ENCODE results near the gene PPFIBP2. TPM values are rescaled to one million over a fixed set of nuclear protein-coding genes. Genes with fewer than 3 reads are reported as not detected.

Gene PPFIBP2
- polyA plus RNA-seq, 1 experiment = 20.6 TPM

- Histone ChIP-seq H3K4me3 (ENCODE audit: low read depth, low read length) (no peak overlapping the region), H3K36me3 (ENCODE audit: control insufficient read depth, insufficient read depth, low read length) (no peaks in the 10 kb centered on the region), H3K27me3 (ENCODE audit: control insufficient read depth, insufficient read depth, low read length) (no peaks in the 10 kb centered on the region)
- ChIA-PET CTCF (interaction anchor here (1.2 to 1.5 kb wide), 2 partner anchors 26 to 32 kb away, joined by 4 to 5 read pairs; partner anchors contain the start of gene PPFIBP2), POLR2A (no interaction called here)
- TF ChIP-seq CTCF (IDR thresholded peaks at IDR 0.05; ENCODE audit: insufficient read depth, low read depth, low read length) = no peak
- DNase-seq (ENCODE audit: low read depth) = no peak
Observed at GRCh38 chr11:7545611-7546010, 31.8 kb downstream of the PPFIBP2 start.

GRCh38 chr11:7546324-7546791, 32.6 kb downstream of the PPFIBP2 start:
- H3K36me3 ChIP-seq (ENCODE audit: control insufficient read depth, insufficient read depth, low read length) = no peaks in the 10 kb centered on the region
- POLR2A ChIA-PET = no interaction called here
- no peak for TF ChIP-seq CTCF (IDR thresholded peaks at IDR 0.05; ENCODE audit: insufficient read depth, low read depth, low read length)
- CTCF ChIA-PET = interaction anchor here (1.2 to 1.5 kb wide), 2 partner anchors 26 to 33 kb away, joined by 4 to 5 read pairs; partner anchors contain the start of gene PPFIBP2
- no peaks in the 10 kb centered on the region for H3K27me3 ChIP-seq (ENCODE audit: control insufficient read depth, insufficient read depth, low read length)
- H3K4me3 ChIP-seq (ENCODE audit: low read depth, low read length) = no peak overlapping the region
- no peak for DNase-seq (ENCODE audit: low read depth)

GRCh38 chr11:7547687-7548086, 33.9 kb downstream of the PPFIBP2 start:
- CTCF ChIA-PET = interaction anchor here (1.1 to 1.4 kb wide), 2 partner anchors 24 to 32 kb away, joined by 3 to 5 read pairs; no protein-coding TSS in a partner anchor
- no peak for TF ChIP-seq CTCF (IDR thresholded peaks at IDR 0.05; ENCODE audit: insufficient read depth, low read depth, low read length)
- H3K4me3 ChIP-seq (ENCODE audit: low read depth, low read length) = no peak overlapping the region
- POLR2A ChIA-PET = no interaction called here
- H3K36me3 ChIP-seq (ENCODE audit: control insufficient read depth, insufficient read depth, low read length) = no peaks in the 10 kb centered on the region
- no peak for DNase-seq (ENCODE audit: low read depth)
- H3K27me3 ChIP-seq (ENCODE audit: control insufficient read depth, insufficient read depth, low read length) = no peaks in the 10 kb centered on the region

GRCh38 chr11:7548659-7549274, 35.0 kb downstream of the PPFIBP2 start:
- Histone ChIP-seq H3K36me3 (ENCODE audit: control insufficient read depth, insufficient read depth, low read length) (no peaks in the 10 kb centered on the region), H3K4me3 (ENCODE audit: low read depth, low read length) (no peak overlapping the region), H3K27me3 (ENCODE audit: control insufficient read depth, insufficient read depth, low read length) (no peaks in the 10 kb centered on the region)
- ChIA-PET CTCF (interaction anchor here (1.1 kb wide), 1 partner anchor 33 kb away, joined by 3 read pairs; no protein-coding TSS in a partner anchor), POLR2A (no interaction called here)
- no peak for TF ChIP-seq CTCF (IDR thresholded peaks at IDR 0.05; ENCODE audit: insufficient read depth, low read depth, low read length)
- DNase-seq (ENCODE audit: low read depth) = no peak

GRCh38 chr11:7549681-7550080, 35.9 kb downstream of the PPFIBP2 start:
- no peak for TF ChIP-seq CTCF (IDR thresholded peaks at IDR 0.05; ENCODE audit: insufficient read depth, low read depth, low read length)
- Histone ChIP-seq H3K36me3 (ENCODE audit: control insufficient read depth, insufficient read depth, low read length) (no peaks in the 10 kb centered on the region), H3K4me3 (ENCODE audit: low read depth, low read length) (no peak overlapping the region), H3K27me3 (ENCODE audit: control insufficient read depth, insufficient read depth, low read length) (no peaks in the 10 kb centered on the region)
- ChIA-PET POLR2A (no interaction called here), CTCF (interaction anchor here (0.9 to 2.0 kb wide), 3 partner anchors 9 to 22 kb away, joined by 4 to 7 read pairs (median 5); no protein-coding TSS in a partner anchor)
- DNase-seq (ENCODE audit: low read depth) = no peak
